Stimulated activated CD4-positive, alpha-beta T cell treated with anti-CD3 and anti-CD28 coated beads, Interleukin-1b, Interleukin-23, amount 100 ng/mL, for 4 hours (primary cell): ENCODE data around the gene CHCHD6.

Experiments
- DNase-seq, 2 donors: peaks; one replicate each; pipeline ENCODE4 v3.0.0-alpha.2; 2020; ENCODE audit warnings: low read depth in 2 of 2

Gene CHCHD6

DNA sequence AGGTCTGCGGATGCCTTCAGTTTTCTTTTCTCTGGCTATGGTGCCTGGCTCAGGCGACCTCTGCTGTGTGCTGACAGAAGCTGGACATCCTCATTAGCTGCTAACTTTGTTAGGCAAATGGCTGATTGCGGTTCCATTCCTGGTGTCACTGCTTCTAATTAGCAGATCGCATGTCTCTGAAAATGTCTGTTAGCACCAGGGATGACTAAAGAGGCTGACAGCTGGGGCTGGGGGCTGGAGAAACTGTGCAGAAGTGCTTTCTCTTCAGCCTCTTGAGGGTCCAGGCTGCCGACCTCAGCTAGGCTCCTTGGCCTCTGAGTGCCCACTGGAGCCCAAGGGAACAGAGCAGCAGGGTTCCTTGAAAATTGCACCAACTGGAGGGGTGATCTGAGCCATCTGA is 39.3 kb downstream of the CHCHD6 start:
- DNase-seq = no peak

DNA sequence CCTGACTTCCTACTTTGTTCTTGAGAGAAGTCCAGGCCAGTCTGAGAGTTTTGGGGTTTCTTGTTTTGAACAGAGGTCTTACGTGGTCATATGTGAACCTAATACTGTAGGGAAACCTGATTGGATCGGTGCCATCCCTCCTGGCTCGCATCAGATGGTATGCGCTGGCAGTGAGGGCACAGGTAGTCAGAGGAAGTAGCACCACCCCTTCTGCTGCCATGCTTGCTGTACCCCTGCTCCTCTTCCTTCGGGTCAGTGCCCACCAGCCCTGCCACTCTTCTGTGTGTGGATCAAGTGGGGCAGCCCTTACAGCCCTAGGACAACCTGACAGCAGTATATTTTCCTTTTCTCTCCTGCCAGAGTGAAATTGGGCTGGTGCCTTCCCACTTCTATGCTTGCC is 39.7 kb downstream of the CHCHD6 start:
- DNase-seq = no peak

DNA sequence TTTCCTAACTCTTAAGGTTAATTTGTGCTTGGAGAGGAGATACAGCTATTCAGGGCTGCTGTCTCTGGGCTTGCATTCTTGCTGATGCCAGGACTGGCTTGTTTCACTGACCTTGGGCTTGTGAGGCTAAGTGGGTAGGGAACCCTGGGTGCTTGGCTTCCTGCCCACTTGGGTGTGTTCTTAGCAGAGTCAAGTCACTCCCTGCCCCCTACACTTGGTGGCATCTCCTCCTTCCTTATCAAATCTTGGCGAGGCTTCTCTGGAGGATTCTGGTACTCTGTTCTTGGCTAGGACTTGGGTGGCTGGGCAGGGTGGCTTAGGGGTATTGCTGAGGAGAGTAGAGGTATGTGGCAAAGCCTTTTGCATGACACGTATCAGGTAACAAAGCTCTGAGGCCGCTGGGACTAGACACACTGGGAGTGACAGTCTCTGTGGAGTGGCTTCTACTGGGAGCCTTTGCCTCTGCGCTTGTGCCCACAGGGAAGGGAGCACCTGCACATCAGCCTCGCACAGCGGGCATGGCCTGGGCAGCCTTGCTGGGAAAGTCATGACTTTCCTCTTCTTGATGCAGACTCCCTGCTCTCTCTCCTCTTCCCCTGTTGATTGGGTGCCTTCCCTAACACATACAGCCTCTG is 41.8 kb downstream of the CHCHD6 start:
- no peak for DNase-seq

DNA sequence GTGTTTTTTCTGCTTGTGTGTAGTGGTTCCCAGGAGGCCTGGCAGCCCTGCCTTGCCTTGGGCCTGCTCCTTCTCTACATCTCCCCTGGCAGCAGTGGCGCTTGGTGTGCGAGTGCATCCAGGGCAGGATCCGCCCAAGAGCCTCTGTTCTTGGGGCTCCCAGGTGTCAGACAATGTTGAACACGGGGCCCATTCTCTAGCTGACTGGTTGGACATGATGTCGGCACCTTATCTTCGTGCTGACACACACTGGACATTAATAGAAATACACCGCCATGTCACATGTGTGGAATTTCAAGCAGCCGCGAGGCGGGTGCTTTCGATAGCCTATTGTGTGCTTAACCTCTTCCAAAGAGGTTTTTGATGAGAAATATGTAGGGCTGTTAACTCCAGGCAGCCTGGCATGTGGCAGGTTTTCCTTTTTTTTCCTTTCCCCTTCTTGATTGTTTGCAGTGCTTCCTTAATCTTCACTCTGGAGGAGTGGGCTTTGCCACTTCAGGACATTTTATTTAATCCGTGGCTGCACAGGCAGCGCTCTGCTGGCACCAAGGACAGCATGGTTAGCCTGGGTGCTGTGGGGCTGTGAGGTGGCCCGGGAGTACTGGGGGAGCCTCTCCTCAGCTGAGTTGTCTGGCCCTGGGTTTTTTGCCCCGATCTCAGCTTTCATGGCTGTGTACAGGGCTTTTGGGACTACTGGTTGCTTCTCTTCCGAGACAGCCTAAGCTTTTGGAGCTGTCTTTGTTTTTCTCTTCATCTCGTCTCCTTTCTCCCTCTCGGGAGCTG is 42.5 kb downstream of the CHCHD6 start:
- no peak for DNase-seq

DNA sequence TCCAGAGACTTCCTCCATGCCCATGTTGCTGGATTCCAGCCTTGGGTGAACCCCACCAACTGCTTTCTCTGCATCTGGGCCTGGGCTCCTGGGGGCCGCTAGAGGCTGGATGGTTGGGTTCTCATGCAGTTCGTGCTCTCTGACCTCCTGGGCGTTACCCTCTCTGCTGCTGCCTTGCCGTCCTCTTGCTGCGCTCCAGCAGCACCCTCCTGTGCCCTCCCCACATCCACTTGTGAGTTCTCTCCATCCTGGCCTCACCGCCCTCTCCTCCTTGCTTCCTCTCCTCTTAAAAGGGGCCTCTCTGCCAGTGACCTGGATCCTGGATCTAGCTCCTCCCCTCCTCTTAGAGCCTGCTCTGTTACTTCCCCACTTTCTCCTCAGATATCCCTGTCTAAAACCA is 43.7 kb downstream of the CHCHD6 start:
- no peak for DNase-seq

DNA sequence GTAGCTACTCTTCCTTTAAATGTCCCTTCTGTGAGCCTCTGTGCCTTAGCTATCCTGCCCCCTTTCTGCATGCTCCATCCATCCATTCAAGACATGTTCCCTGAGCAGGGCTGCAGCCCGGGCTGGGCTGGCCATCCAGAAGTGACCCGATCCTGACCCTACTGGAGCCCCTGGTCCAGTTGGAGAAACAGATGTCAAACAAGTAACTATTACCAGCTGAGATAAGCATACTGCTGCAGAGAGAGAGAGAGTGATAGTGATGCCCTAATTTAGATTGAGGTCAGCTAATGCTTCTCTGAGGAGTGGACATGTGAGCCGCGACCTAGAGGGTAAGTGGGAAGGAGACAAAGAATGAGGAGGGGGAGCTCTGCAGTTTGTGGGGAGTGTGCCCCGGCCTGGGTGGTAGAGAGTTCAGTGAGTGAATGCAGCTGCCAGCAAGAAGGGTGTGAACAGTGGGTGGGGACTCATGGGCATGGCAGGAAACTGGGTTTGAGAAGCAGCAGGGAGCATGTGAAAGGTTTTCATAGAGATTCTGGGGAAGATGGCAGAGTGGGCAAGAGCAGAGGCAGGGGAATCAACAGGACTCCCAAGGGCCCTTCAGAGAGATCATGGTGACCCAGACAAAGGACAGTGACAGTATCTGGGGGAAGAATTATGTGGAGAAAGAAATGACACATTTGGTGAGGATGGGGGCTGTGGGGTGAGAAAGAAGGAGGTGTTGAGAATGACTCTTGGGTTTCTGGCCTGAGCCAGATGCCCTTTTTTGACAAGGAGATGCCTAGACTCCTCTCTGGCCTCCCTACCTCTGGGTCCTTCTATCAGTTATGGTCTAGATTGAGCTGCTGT is 44.9 kb downstream of the CHCHD6 start:
- no peak for DNase-seq

DNA sequence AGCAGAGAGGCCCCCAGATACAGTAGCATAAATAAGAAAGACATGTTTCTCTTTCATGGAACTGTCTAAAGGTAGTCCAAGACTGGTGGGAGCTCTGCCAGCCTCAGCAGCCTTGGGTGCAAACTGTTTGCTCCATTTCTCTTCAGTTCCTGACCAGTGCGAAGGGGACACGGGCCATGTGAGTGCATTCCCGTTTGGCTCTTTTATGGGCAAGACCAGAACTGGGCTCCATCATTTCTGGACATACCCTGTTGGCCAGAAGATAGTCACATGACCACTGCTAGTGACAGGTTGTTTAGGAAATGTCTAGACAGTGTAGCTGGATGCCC is 45.5 kb downstream of the CHCHD6 start:
- no peak for DNase-seq

DNA sequence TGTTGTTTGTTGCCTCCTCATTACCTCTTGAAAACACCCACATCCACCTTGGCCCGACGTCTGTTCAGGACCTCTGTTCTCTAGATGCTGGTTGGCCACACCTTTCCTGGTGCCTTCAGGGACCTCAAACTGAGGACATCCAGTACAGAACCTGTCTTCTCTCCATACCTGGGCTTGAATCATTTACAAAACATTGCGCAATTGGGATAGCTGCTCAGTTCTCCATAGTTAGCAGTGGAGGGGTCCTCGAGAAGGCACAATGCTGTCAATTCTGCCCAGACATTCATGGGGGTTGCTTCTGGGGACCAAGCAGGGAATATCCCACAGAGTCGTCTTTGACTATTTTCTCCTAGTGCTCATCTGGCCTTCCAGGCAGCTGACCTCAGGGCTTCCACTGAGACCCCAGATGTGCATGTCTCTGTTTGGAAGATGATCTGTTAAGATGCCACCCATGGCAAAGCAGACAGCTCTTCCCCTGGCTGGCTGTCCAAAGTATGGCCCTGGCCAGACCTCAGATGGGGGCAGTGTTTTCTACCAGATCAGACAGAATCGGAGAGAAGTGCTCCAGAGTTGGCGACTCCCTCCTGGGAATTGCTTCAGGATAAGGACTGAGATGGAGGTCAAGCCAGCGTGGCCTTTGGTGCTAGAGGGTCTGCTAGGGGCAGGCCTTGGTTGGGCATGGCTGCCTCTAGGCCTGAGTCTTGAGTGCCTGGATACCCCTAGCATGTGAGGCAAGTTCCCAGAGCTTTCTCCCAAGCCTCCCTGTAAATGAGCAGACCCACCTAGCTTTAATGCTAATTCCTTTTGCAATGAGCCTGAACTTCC is 46.1 kb downstream of the CHCHD6 start:
- DNase-seq = no peak

DNA sequence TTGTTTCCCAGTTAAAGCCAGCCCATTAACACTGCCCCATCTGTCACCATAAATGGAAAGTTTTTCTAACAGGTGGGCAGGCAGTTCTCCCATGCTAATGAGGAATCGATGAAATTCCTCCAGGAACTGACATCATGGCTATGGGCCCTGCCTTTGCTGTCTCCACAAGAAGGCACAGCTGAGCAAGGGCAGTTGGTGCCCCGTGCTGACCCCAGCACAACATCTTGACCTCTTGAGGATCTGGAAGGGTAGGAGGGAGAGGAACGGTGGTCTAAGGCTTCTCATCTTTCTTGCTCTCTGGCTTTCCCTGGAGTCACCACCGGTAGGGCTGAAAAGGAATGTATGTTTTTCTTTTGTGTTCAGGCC is 46.7 kb downstream of the CHCHD6 start:
- no peak for DNase-seq

DNA sequence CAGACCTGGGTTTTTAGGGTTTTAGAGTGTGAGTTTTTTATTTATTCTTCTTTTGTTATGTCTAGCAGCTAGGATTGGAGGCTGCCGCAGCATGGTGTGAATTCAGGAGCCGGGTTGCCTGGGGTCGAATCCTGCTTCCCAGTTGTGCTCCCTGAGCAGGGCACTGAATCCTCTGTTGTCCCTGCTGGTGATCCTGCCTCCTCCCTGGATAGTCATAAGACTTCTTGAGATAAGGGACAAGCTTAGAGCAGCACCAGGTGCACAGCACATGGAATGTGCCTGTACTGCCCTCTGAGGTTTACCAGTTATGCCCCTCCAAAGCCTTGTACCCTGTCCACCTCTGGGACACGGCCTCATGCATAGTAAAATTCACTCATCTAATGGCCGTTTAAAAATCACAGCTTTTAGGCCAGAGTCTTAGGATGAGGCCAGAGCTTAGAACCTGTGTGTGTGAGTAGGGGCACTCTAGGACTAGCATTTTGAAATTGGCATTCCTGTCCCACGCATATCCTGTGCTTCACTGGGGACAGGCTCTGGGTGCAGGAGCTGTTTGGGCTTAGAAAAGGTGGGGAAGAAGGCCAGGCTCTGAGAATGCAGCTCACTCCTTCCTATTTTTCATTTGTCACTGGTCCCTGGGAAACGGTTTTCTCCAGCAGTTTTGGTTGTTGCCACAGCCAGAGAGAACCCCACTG is 47.7 kb downstream of the CHCHD6 start:
- no peak for DNase-seq

DNA sequence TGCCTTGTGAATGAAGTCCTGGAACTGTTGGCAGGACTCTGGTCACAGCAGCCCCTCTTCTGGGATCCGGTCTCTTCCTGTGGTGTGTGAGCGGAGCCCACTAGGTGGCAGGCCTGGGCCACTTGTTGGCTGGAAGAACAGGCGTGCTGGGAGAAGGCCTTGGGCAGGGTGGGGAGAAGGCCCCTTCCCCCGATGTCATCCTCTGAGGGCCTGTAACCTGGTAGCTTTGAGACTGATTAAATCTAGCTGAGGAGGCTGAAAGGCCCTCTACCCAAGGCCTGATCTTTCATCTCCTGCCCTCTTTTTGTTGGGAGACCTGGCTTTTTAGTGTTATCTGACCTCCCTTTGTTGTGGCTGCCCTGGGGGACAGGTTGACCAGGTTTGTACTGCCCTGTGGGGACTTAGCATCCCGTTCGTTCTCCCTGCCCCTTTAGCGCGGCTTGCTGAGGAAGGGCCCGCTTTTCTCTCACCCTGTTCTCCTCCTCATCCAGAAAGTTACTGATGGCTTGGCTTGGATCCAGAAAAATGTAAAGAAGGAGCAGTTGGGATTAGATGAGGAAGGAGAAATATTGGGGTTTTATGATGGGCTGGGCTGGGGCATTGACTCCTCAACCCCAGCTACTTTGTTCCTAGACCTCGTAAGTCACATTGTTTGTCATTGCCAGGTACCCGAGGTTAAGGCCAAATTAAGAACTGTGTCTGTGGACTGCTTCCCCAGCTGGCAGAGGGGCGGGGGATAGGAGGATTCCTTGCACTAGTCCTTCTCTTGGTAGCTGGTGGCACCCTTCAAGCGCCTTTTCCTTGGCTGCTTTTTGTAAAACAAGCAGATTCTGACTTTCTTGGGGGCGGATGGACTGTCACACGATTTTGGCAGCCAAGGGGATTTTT is 48.5 kb downstream of the CHCHD6 start:
- peak; percentile 18 to 26 for DNase-seq

DNA sequence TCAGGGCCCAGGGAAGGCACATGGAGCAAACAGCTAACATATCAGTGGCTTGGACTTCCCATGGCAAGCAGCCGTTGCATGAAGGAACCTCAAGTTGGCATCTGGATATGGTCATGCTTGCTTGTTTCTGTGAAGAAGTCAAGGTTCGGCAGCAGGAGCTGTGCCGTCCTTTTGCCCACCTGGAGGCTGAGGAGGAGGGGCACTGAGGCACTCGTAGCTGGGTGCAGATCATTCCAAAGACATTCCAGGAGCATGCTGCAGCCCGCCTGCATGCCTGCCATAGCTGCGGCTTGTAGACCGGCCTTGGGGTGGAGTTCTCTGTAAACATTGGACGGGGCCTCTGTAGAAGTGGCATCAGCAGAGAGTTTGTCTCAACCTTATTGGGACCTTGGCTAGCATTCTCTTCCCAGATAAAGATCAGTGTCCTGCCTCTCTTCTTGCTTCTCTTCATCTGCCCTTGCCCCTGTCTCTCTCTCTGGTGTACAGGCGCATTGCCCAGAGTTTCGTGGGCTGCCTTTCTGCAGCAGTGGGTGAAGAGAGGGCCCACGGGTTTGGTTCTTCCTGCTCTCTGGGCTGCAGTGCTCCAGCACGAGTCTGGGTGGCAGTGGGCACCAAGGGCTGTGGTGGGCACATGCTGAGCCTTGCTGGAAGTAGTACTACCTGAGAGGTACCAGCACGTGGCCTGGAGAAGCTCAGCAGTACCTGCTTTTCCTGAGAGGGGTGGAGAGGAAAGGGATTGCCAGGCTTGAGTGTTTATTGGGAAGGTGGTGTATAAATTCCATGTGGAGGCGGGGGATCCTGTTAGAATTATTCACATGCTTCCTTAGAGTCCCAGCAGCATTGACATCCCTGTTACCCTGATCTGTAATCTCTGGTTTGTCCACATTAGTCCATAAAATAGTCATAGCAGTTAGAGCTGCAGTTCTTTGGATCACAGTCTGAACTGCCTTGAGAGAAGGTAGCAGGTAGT is 49.4 kb downstream of the CHCHD6 start:
- no peak for DNase-seq

DNA sequence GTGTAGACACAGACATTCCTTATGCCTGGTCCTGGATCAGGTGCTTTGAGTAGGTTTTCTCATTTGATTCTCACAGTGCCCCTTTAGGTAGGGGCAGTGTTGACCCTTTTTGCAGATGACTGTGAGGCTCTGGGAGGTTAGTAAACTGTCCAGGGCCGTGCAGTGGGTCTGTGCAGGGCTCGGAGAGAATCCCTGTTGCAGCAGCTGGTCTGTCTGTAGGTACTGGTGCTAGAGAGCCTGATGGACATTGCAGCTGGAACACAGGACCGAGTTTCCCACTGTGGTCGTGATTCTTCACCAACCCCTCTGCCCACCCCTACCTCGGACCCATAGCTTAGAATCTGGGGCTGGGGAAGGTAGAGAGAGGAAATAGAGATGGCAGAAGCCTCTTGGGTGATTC is 51.8 kb downstream of the CHCHD6 start:
- DNase-seq = no peak

DNA sequence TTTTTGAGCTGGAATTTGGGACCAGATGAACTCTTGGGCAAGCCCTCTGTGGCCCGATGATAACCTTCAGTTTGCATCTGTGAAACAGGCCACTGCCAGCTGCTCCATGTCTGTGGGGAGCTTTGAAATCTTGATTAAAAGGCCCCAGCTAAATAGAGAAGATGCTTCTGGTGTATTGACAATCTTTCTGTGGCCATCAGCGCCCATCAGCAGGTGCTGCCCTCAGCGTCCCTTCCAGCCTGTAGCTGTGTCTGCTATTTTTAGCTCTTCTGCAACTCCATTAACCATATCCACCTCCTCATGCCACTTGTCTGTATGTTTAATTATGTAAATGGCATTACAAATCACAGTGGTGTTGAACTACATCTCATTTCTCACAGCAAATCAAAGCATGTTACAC is 54.0 kb downstream of the CHCHD6 start:
- no peak for DNase-seq

DNA sequence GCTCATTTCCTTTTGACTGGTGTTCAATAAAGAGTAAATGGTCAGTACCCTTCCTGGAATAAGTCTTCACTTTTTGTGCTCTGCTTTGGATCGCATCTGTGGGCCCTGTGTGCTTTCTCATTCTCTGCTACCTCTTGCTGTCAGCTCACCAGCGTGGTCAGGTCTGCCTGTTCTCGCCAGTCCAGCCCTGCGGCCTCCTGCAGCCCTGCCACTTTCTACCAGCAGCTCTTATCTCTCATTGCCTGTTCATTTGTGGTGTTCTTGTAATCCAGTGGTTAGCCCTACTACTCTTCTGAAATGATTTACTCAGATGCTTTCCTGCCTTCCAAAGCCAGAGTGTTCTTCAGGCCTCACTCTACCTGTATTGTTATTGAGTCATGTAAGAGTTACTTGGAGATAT is 54.8 kb downstream of the CHCHD6 start:
- no peak for DNase-seq

DNA sequence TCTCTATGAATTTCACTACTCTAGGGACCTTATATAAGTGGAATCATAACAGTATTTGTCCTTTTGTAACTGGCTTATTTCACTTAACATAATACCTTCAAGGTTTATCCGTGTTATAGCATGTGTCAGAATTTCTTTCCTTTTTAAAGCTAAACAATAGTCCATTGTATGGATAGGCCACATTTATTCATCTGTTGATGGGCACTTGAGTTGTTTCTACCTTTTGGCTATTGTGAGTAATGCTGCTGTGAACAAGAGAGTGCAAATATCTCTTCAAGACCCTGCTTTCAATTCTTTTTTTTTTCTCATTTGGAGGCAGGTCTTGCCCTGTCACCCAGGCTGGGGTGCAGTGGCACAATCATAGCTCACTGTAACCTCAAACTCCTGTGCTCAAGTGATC is 56.5 kb downstream of the CHCHD6 start:
- no peak for DNase-seq

DNA sequence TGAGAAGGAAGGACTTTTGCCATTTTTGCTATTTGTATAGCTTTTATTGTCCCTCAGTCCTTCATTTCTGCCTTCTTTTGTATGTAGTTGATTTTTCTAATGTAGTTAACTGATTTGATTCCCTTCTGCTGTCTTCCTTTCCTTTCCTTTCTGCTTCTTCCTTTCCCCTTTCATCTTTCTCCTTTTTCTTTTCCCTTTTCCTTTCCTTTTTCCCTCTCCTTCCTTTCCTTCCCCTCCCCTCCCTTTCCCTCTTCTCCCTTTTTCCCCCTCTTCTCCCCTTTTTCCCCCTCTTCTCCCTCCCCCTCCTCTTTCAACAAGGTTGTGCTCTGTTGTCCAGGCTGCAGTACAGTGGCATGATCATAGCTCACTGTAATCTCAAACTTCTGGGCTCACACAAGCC is 59.0 kb downstream of the CHCHD6 start:
- DNase-seq = no peak

DNA sequence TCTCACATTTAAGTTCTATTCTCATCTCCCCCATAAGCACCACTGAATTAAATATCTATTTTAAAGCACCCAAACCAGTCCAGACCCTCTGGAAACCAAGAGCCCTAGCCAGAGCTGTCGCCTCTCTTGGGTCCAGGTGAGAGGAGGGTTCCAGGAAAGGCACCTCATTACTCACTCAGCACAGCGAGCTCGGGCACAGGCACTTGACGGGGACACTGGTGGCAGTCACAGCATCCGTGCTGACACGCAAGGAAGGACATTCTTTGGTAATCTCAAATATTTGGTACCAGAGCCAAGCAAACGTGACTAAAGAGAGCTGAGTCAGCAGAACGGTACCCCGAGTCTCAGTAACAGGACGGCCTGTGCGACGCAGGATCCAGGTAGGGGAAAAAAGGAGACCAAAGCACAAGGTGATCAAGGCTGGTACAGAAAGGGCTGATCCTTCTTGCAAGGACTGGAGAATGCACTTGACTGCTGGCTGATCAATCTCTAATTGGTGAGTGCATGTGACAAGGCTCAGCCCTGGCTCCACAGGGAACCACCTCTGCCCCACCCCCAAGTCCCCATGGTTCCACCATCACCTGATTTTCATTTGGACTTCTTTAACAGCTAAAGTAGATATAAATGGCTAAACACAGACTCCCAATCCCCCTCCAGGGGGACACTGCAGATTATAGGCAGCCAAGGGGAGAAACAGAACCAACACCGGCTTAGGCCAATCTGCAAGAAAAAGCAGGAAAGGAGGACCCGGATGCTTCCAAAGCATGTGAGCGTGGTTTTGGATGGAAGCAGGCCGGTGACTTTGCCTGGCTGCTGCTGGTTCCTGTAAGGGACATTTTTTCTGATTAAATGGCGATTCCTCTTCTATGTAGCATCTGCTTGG is 61.4 kb downstream of the CHCHD6 start:
- no peak for DNase-seq
